HG03565 (cell line): ENCODE data around the gene RASA4.
A peak's percentile ranks its signal among the peaks of the same experiment; 100 is the strongest.
"Not testable (repeated sequence)": the region's sequence is repeated elsewhere in the genome, so short reads cannot be mapped to it uniquely, and the experiment has no call there.

Experiments used
- ATAC-seq: cut with Tn5 transposase; IDR thresholded peaks from one replicate; pipeline ENCODE4 v1.9.1; 2021; ENCODE audit warnings: mild to moderate bottlenecking, moderate library complexity; ENCODE audit not compliant: unreplicated experiment

The RASA4 gene

DNA sequence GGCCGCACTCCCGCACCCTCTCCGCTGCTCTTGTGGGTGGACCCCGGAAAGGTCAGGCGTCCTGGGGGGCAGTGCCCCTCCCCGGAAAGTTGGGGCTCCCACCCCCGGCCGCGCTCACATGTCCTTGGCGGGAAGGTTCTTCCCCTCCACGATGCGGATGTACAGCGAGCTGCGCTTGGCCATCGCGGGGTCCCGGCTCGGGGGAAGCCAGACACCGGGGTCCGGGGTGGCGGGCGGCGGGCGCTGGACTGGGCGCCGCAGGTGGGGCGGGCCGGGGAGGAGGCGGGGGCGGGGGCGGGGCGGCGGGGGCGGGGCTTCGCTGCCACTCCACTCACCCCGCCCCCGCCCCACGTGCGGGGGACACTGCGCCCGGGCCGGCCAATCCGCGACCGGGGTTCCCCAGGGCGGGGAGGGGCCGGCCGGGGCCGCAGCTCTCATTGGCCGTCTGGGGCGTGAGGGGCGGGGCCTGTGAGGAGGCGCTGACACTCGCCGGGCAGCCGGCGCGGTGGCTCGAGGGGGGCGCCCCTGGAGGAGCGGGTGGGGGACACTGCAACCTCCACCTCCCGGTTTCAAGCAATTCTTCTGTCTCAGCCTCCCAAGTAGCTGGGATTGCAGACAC lies at the start of gene RASA4:
Gene RASA4 (minus strand): TSS at position 250 of the 619 bp plus-strand sequence. CDS start 67 bp downstream, at position 183.
- ATAC-seq = peak; percentile 58

DNA sequence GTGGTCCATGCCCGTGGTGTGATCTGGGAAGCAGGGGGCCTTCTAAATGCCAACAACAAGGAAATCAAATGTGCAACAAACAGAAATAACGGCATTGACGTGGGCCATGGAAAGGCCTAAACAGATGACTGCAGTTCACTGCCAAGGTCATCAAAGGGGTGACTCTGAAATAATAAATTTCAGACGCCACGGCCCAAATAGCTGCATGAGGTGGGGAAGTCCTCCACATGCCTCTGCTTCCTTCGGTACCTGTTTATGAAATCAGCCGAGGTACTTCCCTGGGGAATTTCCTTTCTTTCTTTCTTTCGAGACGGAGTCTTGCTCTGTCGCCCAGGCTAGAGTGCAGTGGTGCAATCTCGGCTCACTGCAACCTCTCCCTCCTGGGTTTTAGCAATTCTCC lies 48.2 kb upstream of the RASA4 start:
- not testable (repeated sequence) for ATAC-seq

DNA sequence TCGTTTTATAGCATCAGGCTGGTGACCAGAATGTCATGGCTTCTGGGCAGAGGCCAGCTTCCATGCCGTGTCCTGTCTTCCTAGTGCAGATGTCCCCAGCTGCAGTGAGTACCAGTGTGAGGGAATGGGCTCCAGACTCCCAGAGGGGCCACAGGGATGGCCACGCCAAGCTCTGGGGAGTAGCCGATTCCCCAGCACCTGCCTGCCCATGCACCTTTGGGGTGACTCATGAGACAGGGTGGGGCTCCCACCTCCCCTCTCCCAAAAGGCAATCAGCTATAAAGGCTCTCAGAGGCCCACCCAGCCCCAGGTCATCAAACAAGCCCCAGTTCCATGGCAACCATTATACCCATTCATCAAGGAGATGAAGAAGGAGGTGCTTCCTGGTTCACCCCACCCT lies 33.4 kb upstream of the RASA4 start, which contains the start of gene SPDYE2B:
Gene SPDYE2B (plus strand): TSS at position 396 of the 400 bp plus-strand sequence. CDS start 2,030 bp downstream, outside the sequence.
- ATAC-seq = not testable (repeated sequence)

DNA sequence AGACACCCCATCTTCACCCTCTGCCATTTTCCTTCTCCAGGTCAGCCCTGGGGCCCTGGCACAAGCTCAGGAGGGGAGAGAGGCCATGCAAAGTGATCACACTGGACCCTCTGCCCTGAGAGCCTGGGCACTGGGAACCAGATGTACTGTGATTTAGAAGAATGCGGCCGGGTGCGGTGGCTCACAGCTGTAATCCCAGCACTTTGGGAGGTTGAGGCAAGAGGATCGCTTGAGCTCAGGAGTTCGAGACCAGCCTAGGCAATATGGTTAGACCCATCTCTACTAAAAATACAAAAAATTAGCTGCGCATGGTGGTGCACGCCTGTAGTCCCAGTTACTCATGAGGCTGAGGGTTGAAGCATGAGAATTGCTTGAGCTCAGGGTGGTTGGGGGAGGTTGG lies 31.3 kb upstream of the RASA4 start:
- ATAC-seq = not testable (repeated sequence)

DNA sequence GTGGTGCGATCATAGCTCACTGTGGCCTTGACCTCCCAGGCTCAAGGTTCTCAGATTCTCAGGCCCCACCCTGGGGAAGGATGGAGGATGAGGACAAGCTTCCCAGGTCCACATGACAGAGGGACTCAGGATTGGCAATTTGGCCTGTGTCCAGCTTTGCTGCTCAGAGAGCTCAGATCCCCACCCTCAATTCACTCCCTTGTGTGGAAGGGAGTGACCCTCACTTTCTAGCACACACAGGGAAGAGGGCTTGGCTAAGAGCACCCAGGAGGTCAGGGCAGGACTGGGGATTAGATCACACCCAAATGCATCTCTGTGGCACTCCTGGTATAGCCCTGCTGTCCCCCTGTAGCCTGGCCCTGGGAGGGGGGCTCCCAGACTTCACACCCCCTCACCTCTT lies 26.8 kb upstream of the RASA4 start:
- not testable (repeated sequence) for ATAC-seq

DNA sequence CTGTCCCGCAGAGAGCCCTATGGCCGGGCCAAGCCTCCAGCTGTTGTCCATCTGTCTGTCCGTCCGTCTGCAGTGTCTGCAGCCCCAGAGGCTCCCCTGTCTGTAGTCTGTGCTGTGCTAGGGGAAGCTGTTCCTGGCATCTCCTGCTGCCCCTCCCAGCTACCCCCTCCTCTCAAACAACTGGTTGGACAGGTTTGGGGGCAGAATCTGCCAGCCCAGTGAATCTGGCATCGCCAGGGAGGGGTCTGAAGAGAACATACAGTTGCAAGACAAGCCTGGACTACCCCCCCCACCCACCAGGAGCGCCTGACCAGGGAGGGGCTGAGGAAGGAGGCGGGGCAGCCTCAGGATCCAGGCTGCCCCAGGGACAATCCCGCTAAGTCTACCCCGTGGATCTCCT lies 26.1 kb upstream of the RASA4 start, which contains the start of gene UPK3BL1:
Gene UPK3BL1 (minus strand): TSS at position 101 of the 400 bp plus-strand sequence. CDS start 50 bp downstream, at position 51.
- ATAC-seq = not testable (repeated sequence)

DNA sequence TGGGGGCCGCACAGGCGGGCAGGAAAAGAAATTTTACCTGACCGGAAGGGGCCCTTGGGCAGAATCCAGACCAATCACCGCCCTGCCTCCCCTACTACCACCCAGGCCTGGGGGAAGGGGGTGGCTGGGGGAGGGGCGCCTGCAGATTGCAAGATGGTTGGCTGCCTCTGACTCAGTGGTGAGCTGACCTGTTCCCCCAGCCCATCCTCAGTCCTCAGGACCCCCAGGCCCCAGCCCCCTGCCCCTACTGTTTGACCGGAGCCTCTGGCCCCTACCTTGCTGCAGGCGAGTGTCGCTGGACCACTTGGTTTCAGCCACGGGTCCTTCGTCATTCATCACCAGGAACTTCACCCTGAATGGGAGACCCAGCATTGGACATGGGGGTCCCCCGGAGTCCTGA lies 22.3 kb upstream of the RASA4 start:
- ATAC-seq = not testable (repeated sequence)

DNA sequence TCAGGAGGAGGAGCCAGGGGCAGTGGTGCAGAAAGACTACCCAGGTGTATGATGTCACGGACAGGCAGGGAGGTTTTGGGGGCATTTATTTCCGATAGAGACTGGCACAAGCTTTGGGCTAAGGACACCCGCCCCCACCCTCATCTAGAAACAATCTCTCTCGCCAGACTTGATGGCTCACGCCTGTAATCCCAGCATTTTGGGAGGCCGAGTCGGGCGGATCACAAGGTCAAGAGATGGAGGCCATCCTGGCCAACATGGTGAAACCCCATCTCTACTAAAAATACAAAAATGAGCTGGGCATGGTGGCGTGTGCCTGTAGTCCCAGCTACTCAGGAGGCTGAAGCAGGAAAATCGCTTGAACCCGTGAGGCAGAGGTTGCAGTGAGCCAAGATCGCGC lies 20.4 kb upstream of the RASA4 start:
- ATAC-seq = not testable (repeated sequence)

DNA sequence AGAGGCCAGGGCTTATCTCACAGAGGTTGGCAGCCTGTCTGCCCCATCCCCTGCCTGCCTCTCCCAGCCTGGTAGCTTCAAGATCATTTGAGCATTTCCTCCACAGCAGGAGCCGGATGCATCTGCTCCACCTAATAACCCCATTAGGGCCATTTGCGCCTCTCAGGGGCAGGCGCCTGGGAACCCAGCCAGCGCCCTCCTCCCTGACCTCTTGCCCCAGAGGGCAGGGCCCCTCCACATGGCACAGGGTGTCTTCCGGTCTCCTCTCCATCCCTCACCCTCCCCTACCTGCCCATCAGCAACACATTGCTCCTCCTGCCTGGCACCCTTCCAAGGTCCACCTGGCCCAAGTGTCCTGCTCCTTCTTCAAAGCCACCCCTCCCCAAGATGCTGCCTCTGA lies 18.8 kb upstream of the RASA4 start:
- ATAC-seq = not testable (repeated sequence)

DNA sequence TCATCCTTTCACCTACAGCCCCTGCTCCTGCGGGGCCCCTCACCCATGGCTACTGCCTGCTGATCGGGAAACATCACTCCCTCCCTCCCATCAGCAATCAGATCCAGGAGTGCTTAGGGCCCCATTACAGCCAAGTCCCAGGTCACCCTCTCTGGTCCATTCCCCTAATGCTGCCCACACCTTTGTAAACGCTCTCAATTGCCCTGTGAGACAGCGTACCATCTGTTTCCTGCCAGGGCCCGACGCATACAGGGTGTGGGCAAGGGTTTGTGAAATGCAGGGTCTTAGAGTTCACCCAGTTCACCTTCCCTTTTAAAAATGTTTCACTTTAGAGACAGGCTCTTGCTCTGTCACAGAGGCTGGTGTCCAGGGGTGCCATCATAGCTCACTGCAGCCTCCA lies 17.7 kb upstream of the RASA4 start:
- not testable (repeated sequence) for ATAC-seq

DNA sequence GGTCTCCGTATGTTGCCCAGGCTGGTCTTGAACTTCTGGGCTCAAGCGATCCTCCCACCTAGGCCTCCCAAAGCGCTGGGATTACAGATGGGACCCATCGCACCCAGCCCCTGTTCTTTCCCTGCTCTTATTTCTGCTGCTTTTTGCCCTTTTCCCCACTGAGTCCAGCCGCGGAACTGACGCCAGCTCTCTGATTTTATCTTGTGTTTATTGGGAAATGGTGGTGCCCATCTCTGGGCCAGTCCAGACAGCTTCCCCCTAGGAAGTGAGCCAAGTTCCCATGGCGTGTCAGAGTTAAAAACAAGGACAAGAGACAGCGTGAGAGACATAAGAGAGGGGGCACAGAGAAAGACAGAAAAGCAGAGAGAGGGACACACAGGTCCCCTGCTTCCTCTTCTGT lies 14.1 kb upstream of the RASA4 start:
- ATAC-seq = not testable (repeated sequence)

DNA sequence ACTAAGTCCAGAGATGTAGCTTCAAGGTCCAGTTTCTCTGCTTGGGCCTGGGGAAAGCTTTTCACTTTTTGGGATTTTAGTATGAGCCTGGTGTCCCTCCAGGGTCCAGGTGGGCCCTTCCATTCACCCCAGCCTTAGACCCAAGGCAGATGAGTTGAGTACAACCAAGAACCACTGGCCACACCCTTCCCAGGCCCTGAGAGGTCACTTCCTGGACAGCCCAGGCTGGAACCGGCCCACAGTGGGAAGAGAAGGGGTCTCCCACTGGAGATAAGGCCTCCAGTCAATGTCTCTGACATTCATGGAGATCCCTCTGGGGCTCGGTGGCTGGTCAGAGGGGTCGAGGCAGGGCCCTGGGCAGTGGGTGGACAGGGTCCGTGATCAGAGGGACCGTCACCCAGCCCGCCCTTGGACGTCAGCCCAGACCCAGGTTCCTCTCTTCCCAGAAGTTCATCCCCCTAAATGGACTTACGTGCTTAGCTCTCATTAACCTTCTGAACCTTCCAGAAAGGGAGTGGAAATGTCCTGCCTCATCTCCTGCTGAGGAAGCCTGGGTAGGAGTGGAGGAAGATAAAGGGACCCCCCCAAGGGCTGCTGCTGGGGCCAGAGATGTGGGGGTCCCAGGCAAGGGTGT lies 10.8 kb upstream of the RASA4 start:
- not testable (repeated sequence) for ATAC-seq

DNA sequence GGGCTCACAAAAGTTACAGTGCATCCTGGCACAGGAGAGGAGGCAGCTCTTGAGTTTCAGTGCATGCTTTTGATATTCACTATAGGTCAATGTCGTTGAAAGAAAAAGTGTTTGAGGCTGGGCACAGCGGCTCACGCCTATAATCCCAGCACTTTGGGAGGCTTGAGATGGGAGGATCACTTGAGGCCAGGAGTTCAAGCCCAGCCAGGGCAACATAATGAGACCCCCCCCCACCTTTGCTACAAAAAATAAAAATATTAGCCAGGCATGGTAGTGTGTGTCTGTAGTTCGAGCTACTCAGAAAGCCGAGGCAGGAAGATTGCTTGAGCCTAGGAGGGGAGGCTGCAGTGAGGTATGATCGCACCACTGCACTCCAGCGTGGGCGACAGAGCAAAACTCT lies 1.6 kb upstream of the RASA4 start:
- ATAC-seq = not testable (repeated sequence)

DNA sequence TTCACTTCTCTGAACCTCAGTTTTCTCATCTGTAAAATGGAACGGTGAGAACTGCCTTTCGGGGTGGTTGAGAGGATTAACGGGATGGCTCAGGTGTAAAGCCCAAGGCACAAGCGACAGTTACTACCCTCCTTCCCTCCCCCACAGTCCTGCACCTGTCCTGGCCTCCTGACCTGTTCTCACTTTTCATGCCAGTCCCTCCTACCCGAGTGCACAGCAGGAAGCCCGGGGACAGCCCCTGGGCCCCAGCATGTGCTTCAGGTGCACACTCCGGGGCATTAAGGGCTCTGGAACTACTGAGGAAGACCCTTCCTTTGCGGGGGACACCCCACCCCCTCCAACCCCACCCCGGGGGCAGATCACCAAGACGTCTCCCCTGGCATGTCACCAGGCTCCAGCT lies 626 bp downstream of the RASA4 start:
- not testable (repeated sequence) for ATAC-seq

DNA sequence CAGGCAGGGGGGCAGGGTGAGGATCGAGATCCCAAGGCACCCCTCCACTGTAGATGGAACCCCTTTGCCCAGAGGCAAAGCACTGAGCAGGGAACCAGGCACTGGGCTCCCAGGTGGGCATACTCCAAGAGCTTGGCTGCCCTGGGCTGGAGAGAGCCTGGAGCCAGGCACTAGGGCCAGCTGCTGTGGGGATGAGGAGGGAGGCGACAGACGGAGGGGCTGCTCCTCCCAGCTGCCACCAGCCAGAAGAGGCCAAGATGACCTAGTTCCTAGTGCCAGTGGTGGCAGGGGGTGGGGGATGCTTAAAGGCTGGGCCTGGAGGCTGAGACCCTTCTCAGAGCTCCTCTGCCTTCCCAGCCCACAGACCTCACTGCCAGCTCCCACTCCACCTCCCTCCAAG lies 1.7 kb downstream of the RASA4 start:
- ATAC-seq = not testable (repeated sequence)

DNA sequence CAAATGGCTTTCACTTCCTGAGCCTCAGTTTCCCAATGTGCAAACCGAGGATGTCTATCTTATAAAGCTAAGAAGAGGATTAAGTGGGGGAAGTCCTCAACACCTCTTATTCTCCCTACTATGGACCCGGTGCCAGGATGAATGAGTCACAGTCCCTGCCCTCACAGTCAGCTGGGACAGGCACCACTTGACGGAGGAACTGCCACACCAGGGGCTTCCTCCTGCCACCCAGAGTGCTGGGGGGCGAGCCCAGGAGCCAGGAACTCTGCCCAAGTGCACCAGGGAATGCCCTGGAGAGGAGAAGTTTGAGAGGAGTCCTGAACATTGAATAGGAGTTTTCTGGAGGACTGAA lies 2.2 kb downstream of the RASA4 start:
- ATAC-seq = peak; percentile 8

DNA sequence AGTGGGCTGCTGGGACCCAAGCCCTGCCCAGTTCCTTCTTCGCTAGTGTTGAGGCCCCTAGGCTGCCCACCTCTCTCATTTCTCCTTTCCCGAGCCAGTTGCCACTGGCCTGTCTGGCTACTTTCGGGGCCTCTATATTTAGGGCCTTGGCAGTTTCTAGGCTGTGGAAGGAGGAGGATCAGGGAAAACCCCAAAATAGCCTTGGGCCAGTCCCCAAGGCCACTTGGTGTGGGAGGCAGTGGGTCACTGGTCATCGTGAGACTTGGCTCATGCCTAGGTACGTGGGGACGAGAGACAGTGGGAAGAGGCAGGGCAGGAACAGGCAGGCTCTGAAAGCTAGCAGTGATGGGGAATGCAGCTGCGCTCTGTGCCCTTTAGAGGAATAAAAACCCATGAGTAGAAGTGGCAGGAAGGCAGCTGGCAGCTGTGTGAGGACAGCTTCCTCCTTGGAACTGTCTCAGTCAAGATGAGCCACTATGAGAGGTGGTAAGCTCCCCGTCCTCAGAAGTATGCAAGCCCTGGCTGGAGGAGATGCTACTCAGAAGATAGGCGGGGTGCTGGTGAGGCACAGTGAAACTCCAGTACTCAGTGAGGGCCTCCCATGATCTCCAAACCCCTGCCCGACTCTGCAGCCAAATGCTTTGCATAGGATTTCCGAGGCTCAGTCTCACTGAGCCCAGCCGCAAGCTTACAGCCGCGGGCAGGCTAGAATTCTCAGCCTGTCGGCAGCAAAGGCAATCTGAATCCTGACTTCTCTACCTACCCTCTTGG lies 2.8 kb downstream of the RASA4 start:
- peak; percentile 56 for ATAC-seq

DNA sequence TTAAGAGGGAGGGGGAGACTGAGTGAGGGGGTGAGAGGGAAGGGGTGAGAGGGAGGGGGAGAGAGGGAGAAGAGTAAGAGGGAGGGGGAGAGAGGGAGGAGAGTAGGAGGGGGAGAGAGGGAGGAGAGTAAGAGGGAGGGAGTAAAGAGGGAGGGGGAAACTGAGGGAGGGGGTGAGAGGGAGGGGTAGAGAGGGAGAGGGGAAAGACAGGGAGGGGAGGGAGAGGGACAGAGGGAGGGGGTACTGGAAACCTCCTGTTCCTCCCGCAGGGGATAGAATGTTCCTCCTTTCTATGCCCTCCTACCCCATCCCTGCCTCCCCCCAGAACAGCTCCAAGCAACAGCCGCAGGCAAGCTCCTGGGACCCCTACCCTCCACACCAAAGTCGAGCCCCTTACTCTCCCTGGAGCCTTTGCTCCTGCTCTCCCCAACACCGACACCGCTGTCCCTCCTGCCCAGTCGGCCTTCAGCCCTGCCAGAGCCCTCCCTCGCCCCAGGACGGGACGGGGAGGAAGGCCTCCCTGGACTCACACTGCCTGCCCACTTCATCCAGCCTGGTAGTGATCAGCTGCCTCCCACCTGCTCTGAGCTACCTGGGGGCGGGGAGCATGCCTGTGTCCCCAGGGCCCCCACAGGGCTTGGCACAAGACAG lies 4.8 kb downstream of the RASA4 start:
- ATAC-seq = not testable (repeated sequence)

DNA sequence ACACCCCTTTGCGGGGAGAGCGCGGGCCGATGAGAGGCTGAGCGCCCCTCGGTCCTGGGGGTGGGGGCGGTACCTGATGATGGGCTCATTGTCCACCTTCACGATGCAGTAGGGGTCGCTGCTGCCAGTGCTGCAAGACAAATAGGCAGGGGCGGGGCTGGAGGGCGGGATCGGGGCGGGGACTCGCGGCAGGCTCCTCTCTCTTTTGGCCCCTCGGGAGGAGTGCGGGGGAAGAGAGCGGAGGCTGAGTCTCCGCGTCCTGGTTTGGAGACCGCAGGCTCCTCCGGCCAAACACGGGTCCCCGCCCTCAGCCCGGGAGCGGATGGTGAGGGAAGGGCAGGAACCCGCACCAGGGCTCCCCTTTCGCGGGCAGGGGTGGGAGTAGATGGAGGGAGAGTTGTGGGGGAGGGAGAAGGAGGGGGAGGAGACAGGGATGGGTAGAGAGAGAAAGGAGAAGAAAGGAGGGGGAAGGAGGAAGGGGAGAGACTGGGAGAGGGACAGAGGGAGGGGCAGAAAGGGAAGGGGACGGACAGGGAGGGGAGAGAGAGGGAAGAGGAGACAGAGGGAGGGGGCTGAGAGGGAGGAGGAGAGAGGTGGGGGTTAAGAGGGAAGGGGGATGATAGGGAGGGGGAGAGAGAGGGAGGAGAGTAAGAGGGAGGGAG lies 5.4 kb downstream of the RASA4 start:
- ATAC-seq = not testable (repeated sequence)

DNA sequence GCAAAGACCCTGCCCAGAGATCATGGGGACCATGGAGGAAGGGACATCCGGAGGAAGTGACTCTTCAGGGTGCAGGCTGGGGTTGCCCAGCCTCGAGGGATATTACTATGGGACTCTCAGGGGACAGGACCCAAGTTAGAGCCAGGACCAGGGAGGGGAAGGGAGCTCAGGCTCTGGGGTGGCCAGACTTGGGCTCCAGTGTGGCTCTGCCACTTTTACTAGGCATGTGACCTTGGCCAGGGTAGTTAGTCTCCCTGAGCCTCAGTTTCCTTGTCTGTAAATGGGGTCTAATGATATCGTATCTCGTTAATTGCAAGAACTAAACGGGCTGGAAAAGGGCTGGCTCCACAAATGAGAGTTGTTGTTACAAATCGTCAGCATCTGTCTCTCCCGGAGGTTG lies 6.1 kb downstream of the RASA4 start:
- not testable (repeated sequence) for ATAC-seq

DNA sequence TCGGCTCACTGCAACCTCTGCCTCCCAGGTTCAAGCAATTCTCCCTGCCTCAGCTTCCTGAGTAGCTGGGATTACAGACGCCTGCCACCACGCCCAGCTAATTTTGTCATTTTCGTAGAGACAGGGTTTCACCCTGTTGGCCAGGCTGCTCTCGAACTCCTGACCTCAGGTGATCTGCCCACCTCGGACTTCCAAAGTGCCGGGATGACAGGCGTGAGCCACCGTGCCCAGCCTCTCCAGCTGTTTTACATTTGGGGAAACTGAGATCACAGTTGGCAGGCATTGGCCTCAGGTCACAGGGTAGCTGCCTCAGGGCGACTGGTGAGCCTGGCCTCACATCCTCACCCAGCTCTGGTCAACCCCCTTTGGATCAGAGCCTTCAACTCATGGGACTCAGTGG lies 6.8 kb downstream of the RASA4 start:
- ATAC-seq = not testable (repeated sequence)
